OCI-LY1 (cell line): Measurements from ENCODE around the gene POLR2L.

Experiments
- H2AFZ ChIP-seq: fragments of 200-600 bp; sonication (generic), shearing (Covaris generic); 2 replicates; pipeline ENCODE4 v1.6.0; 2014; ENCODE audit warnings: antibody characterized with exemption, mild to moderate bottlenecking, low read length
- H3F3A ChIP-seq: fragments of 200-600 bp; sonication (generic), shearing (Covaris generic); 2 replicates; pipeline ENCODE4 v1.6.0; 2014; ENCODE audit warnings: mild to moderate bottlenecking, antibody characterized with exemption, low read length, moderate library complexity; ENCODE audit not compliant: insufficient read depth
- H3K27ac ChIP-seq: fragments of 200-600 bp; sonication (generic); 2 replicates; pipeline ENCODE4 v1.5.1; 2014; ENCODE audit warnings: low read length, mixed run types, mild to moderate bottlenecking, low read depth; ENCODE audit not compliant: poor library complexity, severe bottlenecking
- H3K27me3 ChIP-seq: fragments of 200-600 bp; sonication (generic); 2 replicates; pipeline ENCODE4 v1.6.0; 2014; ENCODE audit warnings: antibody characterized with exemption, mild to moderate bottlenecking, low read length, moderate library complexity; ENCODE audit not compliant: insufficient read depth
- H3K36me3 ChIP-seq: fragments of 200-600 bp; sonication (generic); 2 replicates; pipeline ENCODE4 v1.6.1; 2014; ENCODE audit warnings: mild to moderate bottlenecking, antibody characterized with exemption, low read length, moderate library complexity, mixed read lengths; ENCODE audit not compliant: insufficient read depth
- H3K4me1 ChIP-seq: fragments of 200-600 bp; sonication (generic); 2 replicates; pipeline ENCODE4 v1.5.1; 2014; ENCODE audit warnings: mild to moderate bottlenecking, low read length, moderate library complexity; ENCODE audit not compliant: insufficient read depth, severe bottlenecking
- H3K4me2 ChIP-seq: fragments of 200-600 bp; sonication (generic), shearing (Covaris generic); 2 replicates; pipeline ENCODE4 v1.6.1; 2014; ENCODE audit warnings: low read length
- H3K4me3 ChIP-seq: fragments of 200-600 bp; sonication (generic); 2 replicates; pipeline ENCODE4 v1.5.1; 2014; ENCODE audit warnings: low read length, low read depth, mild to moderate bottlenecking, mixed read lengths; ENCODE audit not compliant: poor library complexity, severe bottlenecking
- H3K79me2 ChIP-seq: fragments of 200-600 bp; shearing (Covaris generic); 2 replicates; pipeline ENCODE4 v1.6.1; 2016; ENCODE audit warnings: mixed run types, low read length, mixed read lengths; ENCODE audit not compliant: insufficient read depth
- H3K9ac ChIP-seq: fragments of 200-600 bp; sonication (generic), shearing (Covaris generic); 2 replicates; pipeline ENCODE4 v1.6.1; 2014; ENCODE audit warnings: mild to moderate bottlenecking, low read length, mixed read lengths
- H3K9me2 ChIP-seq: fragments of 200-600 bp; sonication (generic), shearing (Covaris generic); 2 replicates; pipeline ENCODE4 v1.6.1; 2014; ENCODE audit warnings: low read depth, mild to moderate bottlenecking, low read length, mixed read lengths
- H3K9me3 ChIP-seq: fragments of 200-600 bp; shearing (Covaris generic); 2 replicates; pipeline ENCODE4 v1.6.1; 2014; ENCODE audit warnings: low read length, mixed read lengths
- H4K20me1 ChIP-seq: fragments of 200-600 bp; sonication (generic), shearing (Covaris generic); 2 replicates; pipeline ENCODE4 v1.6.0; 2016; ENCODE audit warnings: mild to moderate bottlenecking, low read length; ENCODE audit not compliant: insufficient read depth
- CTCF ChIP-seq: fragments of 200-600 bp; sonication (generic), shearing (Covaris generic); IDR thresholded peaks from 2 replicates; pipeline ENCODE4 v1.5.1; 2017; ENCODE audit warnings: mild to moderate bottlenecking, antibody characterized with exemption, low read length, moderate library complexity, mixed read lengths
- EZH2 ChIP-seq: fragments of 200-600 bp; sonication (generic), shearing (Covaris generic); IDR thresholded peaks from 2 replicates; pipeline ENCODE4 v1.8.0; 2017; ENCODE audit warnings: borderline replicate concordance, mixed run types, mild to moderate bottlenecking, antibody characterized with exemption, low read length, moderate library complexity, mixed read lengths

The POLR2L gene

GRCh38 chr11:801097-801780 is 41.1 kb downstream of the POLR2L start:
- H2AFZ ChIP-seq = no peak overlapping the region
- no peaks in the 10 kb centered on the region for H3K9me2 ChIP-seq
- H3F3A ChIP-seq = no peaks in the 10 kb centered on the region
- peaks cover 38% of the 10 kb centered on the region for H3K36me3 ChIP-seq
- H4K20me1 ChIP-seq = no peaks in the 10 kb centered on the region
- no peak for TF ChIP-seq EZH2
- no peak overlapping the region for H3K4me3 ChIP-seq
- no peaks in the 10 kb centered on the region for H3K79me2 ChIP-seq
- peaks cover 36% of the 10 kb centered on the region for H3K4me1 ChIP-seq
- no peaks in the 10 kb centered on the region for H3K9me3 ChIP-seq
- no peak overlapping the region for H3K4me2 ChIP-seq
- H3K27ac ChIP-seq = no peak overlapping the region
- no peak overlapping the region for H3K9ac ChIP-seq
- H3K27me3 ChIP-seq = no peaks in the 10 kb centered on the region

GRCh38 chr11:800473-800872 is 41.9 kb downstream of the POLR2L start:
- Histone ChIP-seq H3K9ac (no peak overlapping the region), H3K27ac (no peak overlapping the region), H2AFZ (no peak overlapping the region), H3K9me2 (no peaks in the 10 kb centered on the region), H3K4me1 (peaks cover 34% of the 10 kb centered on the region), H3K4me3 (no peak overlapping the region), H3K36me3 (peaks cover 38% of the 10 kb centered on the region), H3K79me2 (no peaks in the 10 kb centered on the region), H3K27me3 (no peaks in the 10 kb centered on the region), H3K9me3 (no peaks in the 10 kb centered on the region), H3K4me2 (no peak overlapping the region), H4K20me1 (no peaks in the 10 kb centered on the region), H3F3A (no peaks in the 10 kb centered on the region)
- TF ChIP-seq EZH2 = no peak
- TF ChIP-seq CTCF = no peak

- no peaks in the 10 kb centered on the region for H3K9me3 ChIP-seq
- H3K4me3 ChIP-seq = no peak overlapping the region
- no peaks in the 10 kb centered on the region for H3F3A ChIP-seq
- peaks cover 38% of the 10 kb centered on the region for H3K4me1 ChIP-seq
- no peak overlapping the region for H3K9ac ChIP-seq
- H2AFZ ChIP-seq = no peak overlapping the region
- no peak for TF ChIP-seq EZH2
- TF ChIP-seq CTCF = no peak
- no peaks in the 10 kb centered on the region for H3K27me3 ChIP-seq
- no peaks in the 10 kb centered on the region for H3K9me2 ChIP-seq
- H3K4me2 ChIP-seq = no peak overlapping the region
- H3K36me3 ChIP-seq = peaks cover 38% of the 10 kb centered on the region
- no peaks in the 10 kb centered on the region for H3K79me2 ChIP-seq
- no peak overlapping the region for H3K27ac ChIP-seq
- no peaks in the 10 kb centered on the region for H4K20me1 ChIP-seq
Measured at GRCh38 chr11:799641-800316, 42.5 kb downstream of the POLR2L start.
